Upper lobe of right lung (tissue), 1 donor: Measurements from ENCODE around the gene SLC38A6. TPM values are rescaled to one million over a fixed set of nuclear protein-coding genes. Genes with fewer than 3 reads are reported as not detected.
A peak's percentile ranks its signal among the peaks of the same experiment; 100 is the strongest.

Source experiments
- ATAC-seq: fragments of 200-7000 bp; cut with Tn5 transposase; one replicate; pipeline ENCODE4 v1.9.1; 2020; ENCODE audit warnings: mild to moderate bottlenecking, moderate library complexity
- DNase-seq: peaks from one replicate; pipeline ENCODE4 v3.0.0-alpha.2; 2020
- H3K27ac ChIP-seq: fragments of 200-600 bp; one replicate; pipeline ENCODE4 v1.8.0; 2022
- H3K27me3 ChIP-seq: fragments of 200-600 bp; one replicate; pipeline ENCODE4 v1.8.0; 2022; ENCODE audit warnings: mild to moderate bottlenecking
- H3K36me3 ChIP-seq: fragments of 200-600 bp; one replicate; pipeline ENCODE4 v1.8.0; 2022
- H3K4me1 ChIP-seq: fragments of 200-600 bp; one replicate; pipeline ENCODE4 v1.8.0; 2022
- H3K4me3 ChIP-seq: fragments of 200-600 bp; one replicate; pipeline ENCODE4 v1.8.0; 2022; ENCODE audit warnings: mild to moderate bottlenecking
- H3K9me3 ChIP-seq: fragments of 200-600 bp; one replicate; pipeline ENCODE4 v1.8.0; 2022
- CTCF ChIP-seq: fragments of 200-600 bp; IDR thresholded peaks from one replicate; pipeline ENCODE4 v1.8.0; 2022; ENCODE audit warnings: antibody characterized with exemption
- intact Hi-C: fragments of 100-400 bp; cut with DNase I; formaldehyde crosslinking; loops from one replicate; pipeline ENCODE4 v1.11.0; 2022
- total RNA-seq: library from RNA; stranded (reverse); fragmentation: NEBNext Ultra II Directional; extraction: Animal tissue kit (Norgen Biotek cat#: 25700); gene quantifications from one replicate; pipeline ENCODE4 v1.2.1, GENCODE V29; 2021
- donor health status: DM: no; HTN: yes; CAD: no; lungs with severe emphysema.

The SLC38A6 gene
- total RNA-seq, 1 donor from 2014 or later, result 24.3 TPM

- DNase-seq, result no peak
- Histone ChIP-seq H3K36me3 (no peaks in the 10 kb centered on the region), H3K27me3 (no peaks in the 10 kb centered on the region), H3K27ac (no peak overlapping the region), H3K4me3 (no peak overlapping the region), H3K9me3 (no peaks in the 10 kb centered on the region), H3K4me1 (no peaks in the 10 kb centered on the region)
- ATAC-seq, result no peak
- TF ChIP-seq CTCF, result no peak
- intact Hi-C loops, result no loop called here
Observed at GRCh38 chr14:61031026-61031425, 50.0 kb downstream of the SLC38A6 start.

- TF ChIP-seq CTCF, result no peak
- Histone ChIP-seq H3K27me3 (no peaks in the 10 kb centered on the region), H3K27ac (no peak overlapping the region), H3K4me1 (no peaks in the 10 kb centered on the region), H3K9me3 (no peaks in the 10 kb centered on the region), H3K4me3 (no peak overlapping the region), H3K36me3 (no peaks in the 10 kb centered on the region)
- DNase-seq (no peak), ATAC-seq (no peak)
- intact Hi-C loops, result no loop called here
Observed at GRCh38 chr14:61033054-61033453, 52.0 kb downstream of the SLC38A6 start.

- Histone ChIP-seq H3K27me3 (no peaks in the 10 kb centered on the region), H3K4me3 (no peak overlapping the region), H3K9me3 (no peaks in the 10 kb centered on the region), H3K27ac (no peak overlapping the region), H3K36me3 (no peaks in the 10 kb centered on the region), H3K4me1 (no peaks in the 10 kb centered on the region)
- DNase-seq, result no peak
- intact Hi-C loops, result no loop called here
- no peak for ATAC-seq
- no peak for TF ChIP-seq CTCF
Observed at GRCh38 chr14:61033855-61034254, 52.8 kb downstream of the SLC38A6 start.

GRCh38 chr14:61034416-61035120 lies 53.5 kb downstream of the SLC38A6 start:
- ATAC-seq (peak; percentile 29), DNase-seq (no peak)

GRCh38 chr14:61037215-61037614 lies 56.2 kb downstream of the SLC38A6 start:
- no peaks in the 10 kb centered on the region for H3K9me3 ChIP-seq
- no peaks in the 10 kb centered on the region for H3K4me1 ChIP-seq
- no peaks in the 10 kb centered on the region for H3K27me3 ChIP-seq
- no peak for ATAC-seq
- H3K36me3 ChIP-seq, result no peaks in the 10 kb centered on the region
- TF ChIP-seq CTCF, result no peak
- H3K27ac ChIP-seq, result no peak overlapping the region
- intact Hi-C loops, result no loop called here
- no peak for DNase-seq
- H3K4me3 ChIP-seq, result no peak overlapping the region

More at GRCh38 chr14:61034416-61035120, 53.5 kb downstream of the SLC38A6 start:
- Histone ChIP-seq H3K9me3 (no peaks in the 10 kb centered on the region), H3K27me3 (no peaks in the 10 kb centered on the region), H3K4me3 (no peak overlapping the region), H3K36me3 (no peaks in the 10 kb centered on the region), H3K4me1 (no peaks in the 10 kb centered on the region), H3K27ac (no peak overlapping the region)
- no peak for TF ChIP-seq CTCF
- intact Hi-C loops, result no loop called here

GRCh38 chr14:61041704-61042103 lies 60.7 kb downstream of the SLC38A6 start:
- Histone ChIP-seq H3K4me3 (no peak overlapping the region), H3K36me3 (no peaks in the 10 kb centered on the region), H3K27me3 (no peaks in the 10 kb centered on the region), H3K27ac (no peak overlapping the region), H3K4me1 (no peaks in the 10 kb centered on the region), H3K9me3 (no peaks in the 10 kb centered on the region)
- ATAC-seq (no peak), DNase-seq (no peak)
- intact Hi-C loops, result no loop called here
- TF ChIP-seq CTCF, result no peak
